ENCODE measurements around the gene TEPSIN. TPM values are rescaled to one million over a fixed set of nuclear protein-coding genes. Genes with fewer than 3 reads are reported as not detected.

TEPSIN gene
- total and polyA plus RNA-seq, 2 of the 13 experiments (the other 11 are each of a cell fraction or from before 2014, with no cell fraction given): 16.1 to 18.8 TPM

- TF ChIP-seq MED1 (CRISPR knock-in tag; IDR thresholded peaks at IDR 0.05): 0 out of 2 replicates have a peak, but pooled peaks have one; percentile 35
- no peak for TF ChIP-seq ZNF337 (CRISPR knock-in tag; IDR thresholded peaks at IDR 0.05; ENCODE audit: borderline replicate concordance, low read depth)
- no peak for TF ChIP-seq HOXD1 (CRISPR knock-in tag; IDR thresholded peaks at IDR 0.05)
- peak; percentile 66; the same call in 1 of the 2 replicates for TF ChIP-seq MTERF4 (CRISPR knock-in tag; IDR thresholded peaks at IDR 0.05)
- no peak for TF ChIP-seq ADNP (CRISPR knock-in tag; IDR thresholded peaks at IDR 0.05)
- TF ChIP-seq MXD3 (CRISPR knock-in tag; IDR thresholded peaks at IDR 0.05): no peak; the same call in 1 of the 2 replicates
- no peak for TF ChIP-seq MNT (IDR thresholded peaks at IDR 0.05)
- TF ChIP-seq NFAT5 (CRISPR knock-in tag; IDR thresholded peaks at IDR 0.05): 0 out of 2 replicates have a peak, but pooled peaks have one; percentile 48
- no peak for TF ChIP-seq KDM2A (CRISPR knock-in tag; IDR thresholded peaks at IDR 0.05; ENCODE audit: borderline replicate concordance, low read depth)
- no peak for TF ChIP-seq PHB2 (IDR thresholded peaks at IDR 0.05; ENCODE audit: partially characterized antibody)
- TF ChIP-seq NFATC3 (CRISPR knock-in tag; IDR thresholded peaks at IDR 0.05): peak; percentile 86; the same call in 1 of the 2 replicates
- no peak for TF ChIP-seq DPF2 (CRISPR knock-in tag; IDR thresholded peaks at IDR 0.05; ENCODE audit: borderline replicate concordance, low read depth)
- 0 out of 2 replicates have a peak, but pooled peaks have one; percentile 7 for TF ChIP-seq RAD21 (CRISPR knock-in tag; IDR thresholded peaks at IDR 0.05)
- no peak for TF ChIP-seq PAF1 (CRISPR knock-in tag; IDR thresholded peaks at IDR 0.05)
- no peak for TF ChIP-seq CEBPZ (IDR thresholded peaks at IDR 0.05; ENCODE audit: low read length)
- TF ChIP-seq BRCA1 (CRISPR knock-in tag; IDR thresholded peaks at IDR 0.05): no peak
These were observed 16.8 kb downstream of the TEPSIN start (continued) for GRCh38 chr17:81221842-81222619.
